ENCODE measurements around the gene EPHB1. TPM values are rescaled to one million over a fixed set of nuclear protein-coding genes. Genes with fewer than 3 reads are reported as not detected.

The EPHB1 gene
- total and polyA plus RNA-seq, 2 experiments from 2014 or later: 0.43 to 0.81 TPM

DNA sequence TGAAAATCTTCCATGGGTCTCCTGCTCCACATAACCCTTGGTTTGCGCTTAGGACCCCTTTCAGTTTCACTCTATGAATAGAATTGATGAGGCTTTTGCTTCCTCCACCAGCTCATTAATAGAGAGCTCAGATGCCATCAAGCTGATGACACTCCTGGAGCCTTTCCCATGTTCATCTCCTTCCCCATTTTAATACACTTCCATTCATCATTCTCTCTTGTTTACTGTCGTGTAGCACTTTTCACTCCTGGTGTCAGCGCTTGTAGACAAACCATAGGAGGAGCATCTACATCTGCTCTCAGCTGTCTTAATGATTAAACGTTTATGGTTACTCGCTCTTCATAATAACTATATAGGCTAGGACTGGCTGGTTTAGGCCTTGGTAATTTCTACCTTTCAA lies 363.5 kb downstream of the EPHB1 start:
- WGBS, 2 experiments (ENCODE audit: low coverage in 1 of 2, low lambda C conversion rate in 2 of 2, missing lambda C conversion rate in 2 of 2): 93 to 95% methylated on average over 5 of the region's 5 CpGs

DNA sequence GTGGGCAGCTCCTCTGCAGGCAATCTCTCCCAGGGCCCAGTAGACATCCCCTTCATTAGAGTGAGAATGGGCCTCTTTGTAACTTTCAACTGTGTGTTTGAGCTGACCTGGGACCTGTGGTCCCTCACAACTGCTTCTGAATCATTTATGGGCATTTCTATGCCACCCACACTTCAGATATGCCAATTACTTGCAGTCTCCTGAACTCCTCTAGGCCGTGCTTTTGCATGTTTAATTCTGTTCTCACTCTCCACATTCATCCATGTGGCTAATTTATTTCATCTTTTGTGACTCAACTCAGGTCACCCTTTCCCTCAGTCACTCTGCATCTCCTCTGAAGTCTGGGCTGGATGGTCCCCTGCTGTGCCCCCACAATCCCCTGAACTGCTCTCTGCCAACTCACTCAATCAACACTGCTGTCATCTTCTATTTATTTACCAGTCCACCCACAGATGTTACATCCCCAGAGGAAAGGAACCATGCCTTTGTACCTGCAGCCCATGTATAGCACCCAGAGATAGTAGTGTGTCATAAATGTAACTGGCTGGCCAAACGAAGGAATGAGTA lies 364.7 kb downstream of the EPHB1 start:
- in situ Hi-C loops (cut with MboI): no loop called here
- H3K4me3 ChIP-seq: no peak overlapping the region
- H3K9me2 ChIP-seq (ENCODE audit: insufficient read depth): no peaks in the 10 kb centered on the region
- no peaks in the 10 kb centered on the region for H3F3A ChIP-seq (ENCODE audit: insufficient read depth)
- H4K20me1 ChIP-seq (ENCODE audit: insufficient read depth): no peaks in the 10 kb centered on the region
- no peak overlapping the region for H2AFZ ChIP-seq
- DNase-seq: no peak
- H3K27ac ChIP-seq: no peak overlapping the region
- H3K9me3 ChIP-seq (ENCODE audit: low read depth): no peaks in the 10 kb centered on the region
- H3K4me2 ChIP-seq (ENCODE audit: unreplicated experiment): no peak overlapping the region
- H3K27me3 ChIP-seq (replicated peaks; ENCODE audit: insufficient read depth): no peaks in the 10 kb centered on the region
- no peak overlapping the region for H3K9ac ChIP-seq
- H3K36me3 ChIP-seq (ENCODE audit: low read depth): no peaks in the 10 kb centered on the region
- H3K4me1 ChIP-seq (ENCODE audit: insufficient read depth): no peaks in the 10 kb centered on the region
- no peaks in the 10 kb centered on the region for H3K79me2 ChIP-seq (ENCODE audit: insufficient read depth)
- TF ChIP-seq EZH2phosphoT487 (IDR thresholded peaks at IDR 0.05; ENCODE audit: insufficient read depth, low read depth): no peak
- no peak for TF ChIP-seq EZH2 (IDR thresholded peaks at IDR 0.05; ENCODE audit: insufficient read depth, poor library complexity, severe bottlenecking)
- WGBS, 2 experiments (ENCODE audit: low coverage in 1 of 2, low lambda C conversion rate in 2 of 2, missing lambda C conversion rate in 2 of 2): 32 to 33% methylated on average over 2 of the region's 2 CpGs

More for the DNA sequence above, 363.5 kb downstream of the EPHB1 start:
- Histone ChIP-seq H3K36me3 (ENCODE audit: low read depth) (no peaks in the 10 kb centered on the region), H3K4me3 (no peak overlapping the region), H3K27ac (no peak overlapping the region), H3K4me1 (ENCODE audit: insufficient read depth) (no peaks in the 10 kb centered on the region), H4K20me1 (ENCODE audit: insufficient read depth) (no peaks in the 10 kb centered on the region), H3K9me3 (ENCODE audit: low read depth) (no peaks in the 10 kb centered on the region), H3K9me2 (ENCODE audit: insufficient read depth) (no peaks in the 10 kb centered on the region), H3F3A (ENCODE audit: insufficient read depth) (no peaks in the 10 kb centered on the region), H3K79me2 (ENCODE audit: insufficient read depth) (no peaks in the 10 kb centered on the region), H2AFZ (no peak overlapping the region), H3K9ac (no peak overlapping the region), H3K27me3 (replicated peaks; ENCODE audit: insufficient read depth) (no peaks in the 10 kb centered on the region), H3K4me2 (ENCODE audit: unreplicated experiment) (no peak overlapping the region)
- in situ Hi-C loops (cut with MboI): no loop called here
- TF ChIP-seq EZH2phosphoT487 (IDR thresholded peaks at IDR 0.05; ENCODE audit: insufficient read depth, low read depth): no peak
- TF ChIP-seq EZH2 (IDR thresholded peaks at IDR 0.05; ENCODE audit: insufficient read depth, poor library complexity, severe bottlenecking): no peak
- no peak for DNase-seq

DNA sequence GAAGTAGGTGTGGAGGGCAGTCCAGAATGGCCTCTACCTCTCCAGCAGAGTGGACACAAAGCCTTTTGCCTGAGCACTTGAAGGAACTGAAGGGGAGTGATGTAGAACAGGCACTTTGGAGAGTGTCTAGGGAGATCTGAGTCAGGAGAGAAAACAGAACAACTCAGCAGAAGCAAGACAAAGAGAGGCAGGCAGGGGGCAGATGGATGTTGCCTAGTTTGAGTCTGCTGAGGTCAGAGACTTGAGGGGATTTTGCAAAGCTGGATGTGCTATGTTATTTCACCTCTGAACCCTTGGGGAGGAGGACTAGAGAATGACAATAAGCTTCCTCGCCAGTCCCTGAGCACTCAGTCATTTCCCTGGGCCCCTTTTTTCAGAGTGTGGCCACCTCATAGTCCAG lies 366.4 kb downstream of the EPHB1 start:
- no peak overlapping the region for H3K9ac ChIP-seq
- no peak overlapping the region for H3K4me2 ChIP-seq (ENCODE audit: unreplicated experiment)
- H3F3A ChIP-seq (ENCODE audit: insufficient read depth): no peaks in the 10 kb centered on the region
- no peaks in the 10 kb centered on the region for H3K4me1 ChIP-seq (ENCODE audit: insufficient read depth)
- no peaks in the 10 kb centered on the region for H3K9me2 ChIP-seq (ENCODE audit: insufficient read depth)
- TF ChIP-seq EZH2phosphoT487 (IDR thresholded peaks at IDR 0.05; ENCODE audit: insufficient read depth, low read depth) (no peak), EZH2 (IDR thresholded peaks at IDR 0.05; ENCODE audit: insufficient read depth, poor library complexity, severe bottlenecking) (no peak)
- DNase-seq: no peak
- in situ Hi-C loops (cut with MboI): no loop called here
- H3K27ac ChIP-seq: no peak overlapping the region
- H3K36me3 ChIP-seq (ENCODE audit: low read depth): no peaks in the 10 kb centered on the region
- H3K4me3 ChIP-seq: no peak overlapping the region
- H4K20me1 ChIP-seq (ENCODE audit: insufficient read depth): no peaks in the 10 kb centered on the region
- WGBS, 2 experiments (ENCODE audit: low coverage in 1 of 2, low lambda C conversion rate in 2 of 2, missing lambda C conversion rate in 2 of 2): 88% methylated on average over 1 of the region's 1 CpG
- no peaks in the 10 kb centered on the region for H3K79me2 ChIP-seq (ENCODE audit: insufficient read depth)
- H3K27me3 ChIP-seq (replicated peaks; ENCODE audit: insufficient read depth): no peaks in the 10 kb centered on the region
- no peak overlapping the region for H2AFZ ChIP-seq
- H3K9me3 ChIP-seq (ENCODE audit: low read depth): no peaks in the 10 kb centered on the region

DNA sequence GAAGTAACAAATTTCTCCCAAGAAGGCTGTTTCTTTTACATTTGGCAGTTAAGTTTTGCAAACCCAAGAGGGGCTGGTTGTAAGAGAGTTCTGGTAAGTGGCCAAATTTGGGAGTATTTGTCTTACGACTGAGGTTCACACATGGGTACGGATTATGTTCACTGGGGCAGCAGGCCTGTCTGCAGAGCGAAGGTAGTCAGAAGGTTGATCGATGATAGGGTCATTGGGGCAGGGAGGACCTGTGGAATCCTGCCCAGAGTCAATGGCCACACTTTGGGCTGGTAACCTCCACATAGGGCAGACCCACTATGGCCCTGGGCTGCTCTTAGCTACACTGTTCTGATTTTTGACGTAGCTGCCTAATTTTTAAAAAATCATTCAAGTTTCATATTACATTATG lies 368.6 kb downstream of the EPHB1 start:
- H4K20me1 ChIP-seq (ENCODE audit: insufficient read depth): no peaks in the 10 kb centered on the region
- H3K9me3 ChIP-seq (ENCODE audit: low read depth): no peaks in the 10 kb centered on the region
- no peak overlapping the region for H3K9ac ChIP-seq
- TF ChIP-seq EZH2phosphoT487 (IDR thresholded peaks at IDR 0.05; ENCODE audit: insufficient read depth, low read depth) (no peak), EZH2 (IDR thresholded peaks at IDR 0.05; ENCODE audit: insufficient read depth, poor library complexity, severe bottlenecking) (no peak)
- H3K36me3 ChIP-seq (ENCODE audit: low read depth): no peaks in the 10 kb centered on the region
- H3K27me3 ChIP-seq (replicated peaks; ENCODE audit: insufficient read depth): no peaks in the 10 kb centered on the region
- no peak overlapping the region for H2AFZ ChIP-seq
- no peak overlapping the region for H3K27ac ChIP-seq
- H3K4me1 ChIP-seq (ENCODE audit: insufficient read depth): no peaks in the 10 kb centered on the region
- no peaks in the 10 kb centered on the region for H3F3A ChIP-seq (ENCODE audit: insufficient read depth)
- no peak overlapping the region for H3K4me2 ChIP-seq (ENCODE audit: unreplicated experiment)
- 92% methylated on average over 5 of the region's 5 CpGs for WGBS, 2 experiments (ENCODE audit: low coverage in 1 of 2, low lambda C conversion rate in 2 of 2, missing lambda C conversion rate in 2 of 2)
- H3K9me2 ChIP-seq (ENCODE audit: insufficient read depth): no peaks in the 10 kb centered on the region
- no peak overlapping the region for H3K4me3 ChIP-seq
- no peak for DNase-seq
- in situ Hi-C loops (cut with MboI): no loop called here
- no peaks in the 10 kb centered on the region for H3K79me2 ChIP-seq (ENCODE audit: insufficient read depth)

DNA sequence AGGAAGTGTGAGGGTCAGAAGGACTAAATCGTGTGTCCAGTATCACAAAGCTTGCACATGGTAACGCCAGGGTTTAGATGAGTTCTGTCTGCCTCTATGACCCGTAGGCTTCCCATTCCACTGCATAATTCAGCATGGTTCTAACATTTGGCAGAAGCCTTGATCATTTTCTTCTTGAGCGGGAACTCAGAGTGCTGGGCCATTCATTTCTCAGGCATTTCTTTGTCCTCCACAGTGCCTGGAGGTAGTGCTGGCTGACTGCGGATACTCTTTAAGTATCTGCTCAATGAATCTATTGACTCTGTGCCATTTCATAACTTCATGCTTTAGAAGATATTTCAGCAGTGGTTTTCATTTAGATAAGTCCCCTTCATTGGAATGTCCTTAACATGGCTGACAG lies 370.2 kb downstream of the EPHB1 start:
- H3K9me2 ChIP-seq (ENCODE audit: insufficient read depth): no peaks in the 10 kb centered on the region
- H3K79me2 ChIP-seq (ENCODE audit: insufficient read depth): no peaks in the 10 kb centered on the region
- no peaks in the 10 kb centered on the region for H3F3A ChIP-seq (ENCODE audit: insufficient read depth)
- 81 to 86% methylated on average over 5 of the region's 5 CpGs for WGBS, 2 experiments (ENCODE audit: low coverage in 1 of 2, low lambda C conversion rate in 2 of 2, missing lambda C conversion rate in 2 of 2)
- H3K4me1 ChIP-seq (ENCODE audit: insufficient read depth): no peaks in the 10 kb centered on the region
- H3K27me3 ChIP-seq (replicated peaks; ENCODE audit: insufficient read depth): no peaks in the 10 kb centered on the region
- H3K4me3 ChIP-seq: no peak overlapping the region
- H4K20me1 ChIP-seq (ENCODE audit: insufficient read depth): no peaks in the 10 kb centered on the region
- TF ChIP-seq EZH2phosphoT487 (IDR thresholded peaks at IDR 0.05; ENCODE audit: insufficient read depth, low read depth): no peak
- TF ChIP-seq EZH2 (IDR thresholded peaks at IDR 0.05; ENCODE audit: insufficient read depth, poor library complexity, severe bottlenecking): no peak
- no peak overlapping the region for H3K4me2 ChIP-seq (ENCODE audit: unreplicated experiment)
- H3K36me3 ChIP-seq (ENCODE audit: low read depth): no peaks in the 10 kb centered on the region
- H3K9me3 ChIP-seq (ENCODE audit: low read depth): no peaks in the 10 kb centered on the region
- no peak overlapping the region for H2AFZ ChIP-seq
- no peak overlapping the region for H3K9ac ChIP-seq
- H3K27ac ChIP-seq: no peak overlapping the region
- DNase-seq: no peak
- in situ Hi-C loops (cut with MboI): no loop called here
